Left ventricle myocardium inferior (tissue), 1 donor: Measurements from ENCODE around the gene PROP1. TPM values are rescaled to one million over a fixed set of nuclear protein-coding genes. Genes with fewer than 3 reads are reported as not detected.
A peak's percentile ranks its signal among the peaks of the same experiment; 100 is the strongest.

Experiments
- DNase-seq: peaks from one replicate; pipeline ENCODE4 v3.0.0-alpha.2; 2020
- H3K27ac ChIP-seq: fragments of 200-600 bp; replicated peaks from 2 replicates; pipeline ENCODE4 v1.8.0; 2021
- H3K27me3 ChIP-seq: fragments of 200-600 bp; 2 replicates; pipeline ENCODE4 v1.8.0; 2021; ENCODE audit warnings: low read depth
- H3K36me3 ChIP-seq: fragments of 200-600 bp; 2 replicates; pipeline ENCODE4 v1.8.0; 2021
- H3K4me1 ChIP-seq: fragments of 200-600 bp; 2 replicates; pipeline ENCODE4 v1.8.0; 2021
- H3K4me3 ChIP-seq: fragments of 200-600 bp; 2 replicates; pipeline ENCODE4 v1.8.0; 2021; ENCODE audit warnings: mild to moderate bottlenecking, moderate library complexity
- H3K9me3 ChIP-seq: fragments of 200-600 bp; replicated peaks from 2 replicates; pipeline ENCODE4 v1.8.0; 2021
- CTCF ChIP-seq: fragments of 200-600 bp; IDR thresholded peaks from 2 replicates; pipeline ENCODE4 v1.8.0; 2021; ENCODE audit warnings: antibody characterized with exemption, mild to moderate bottlenecking, borderline replicate concordance
- intact Hi-C: fragments of 100-400 bp; cut with micrococcal nuclease; formaldehyde crosslinking; loops from one replicate; pipeline ENCODE4 v1.11.0; 2022
- total RNA-seq: library from RNA; stranded (reverse); fragmentation: NEBNext Ultra II Directional; extraction: Animal tissue kit (Norgen Biotek cat#: 25700); gene quantifications from one replicate; pipeline ENCODE4 v1.2.1, GENCODE V29; 2021
- donor health status: DM: no; HTN: yes; CAD: no; lungs with severe emphysema.

PROP1 gene
- total RNA-seq, 1 donor from 2014 or later = not detected

GRCh38 chr5:177988989-177989625, 6.9 kb downstream of the PROP1 start:
- no peak for TF ChIP-seq CTCF
- Histone ChIP-seq H3K27me3 (peaks cover 91% of the 10 kb centered on the region), H3K4me1 (no peaks in the 10 kb centered on the region), H3K9me3 (no peaks in the 10 kb centered on the region), H3K4me3 (no peak overlapping the region), H3K27ac (no peak overlapping the region), H3K36me3 (no peaks in the 10 kb centered on the region)
- no peak for DNase-seq
- intact Hi-C loops = no loop called here

GRCh38 chr5:177987326-177987725, 8.7 kb downstream of the PROP1 start:
- no peak for TF ChIP-seq CTCF
- Histone ChIP-seq H3K27me3 (peaks cover 96% of the 10 kb centered on the region), H3K36me3 (no peaks in the 10 kb centered on the region), H3K4me3 (no peak overlapping the region), H3K27ac (no peak overlapping the region), H3K9me3 (no peaks in the 10 kb centered on the region), H3K4me1 (no peaks in the 10 kb centered on the region)
- no peak for DNase-seq
- intact Hi-C loops = no loop called here

GRCh38 chr5:177985430-177986040, 10.5 kb downstream of the PROP1 start:
- peaks cover 98% of the 10 kb centered on the region for H3K27me3 ChIP-seq
- TF ChIP-seq CTCF = no peak
- intact Hi-C loops = no loop called here
- no peaks in the 10 kb centered on the region for H3K4me1 ChIP-seq
- no peak for DNase-seq
- no peaks in the 10 kb centered on the region for H3K36me3 ChIP-seq
- peak overlapping the region; percentile 14 for H3K4me3 ChIP-seq
- H3K27ac ChIP-seq = no peak overlapping the region
- no peaks in the 10 kb centered on the region for H3K9me3 ChIP-seq

GRCh38 chr5:177984584-177985206, 11.3 kb downstream of the PROP1 start:
- Histone ChIP-seq H3K4me1 (no peaks in the 10 kb centered on the region), H3K9me3 (no peaks in the 10 kb centered on the region), H3K27ac (no peak overlapping the region), H3K27me3 (peaks cover 90% of the 10 kb centered on the region), H3K4me3 (no peak overlapping the region), H3K36me3 (no peaks in the 10 kb centered on the region)
- DNase-seq = no peak
- intact Hi-C loops = no loop called here
- TF ChIP-seq CTCF = no peak

GRCh38 chr5:177983763-177984583, 12.1 kb downstream of the PROP1 start:
- Histone ChIP-seq H3K27ac (no peak overlapping the region), H3K4me3 (no peak overlapping the region), H3K4me1 (no peaks in the 10 kb centered on the region), H3K27me3 (peaks cover 83% of the 10 kb centered on the region), H3K9me3 (no peaks in the 10 kb centered on the region), H3K36me3 (no peaks in the 10 kb centered on the region)
- DNase-seq = no peak
- no peak for TF ChIP-seq CTCF
- intact Hi-C loops = no loop called here
